ENCODE measurements around the gene ACTA2. TPM values are rescaled to one million over a fixed set of nuclear protein-coding genes. Genes with fewer than 3 reads are reported as not detected.

The ACTA2 gene
- total and polyA plus RNA-seq, 2 donors (not counting 1 experiment from before 2014, with no cell fraction given): 1.8 to 3.7 TPM

GRCh38 chr10:88992921-88993524 lies 40.5 kb upstream of the ACTA2 start:
- no peaks in the 10 kb centered on the region for H3K36me3 ChIP-seq (replicated peaks in 1 of 2; ENCODE audit: control extremely low read depth in 1 of 2, control insufficient read depth in 1 of 2, extremely low read depth in 1 of 2, insufficient read depth in 2 of 2, low read length in 1 of 2)
- ChIA-PET CTCF (interaction anchor here (0.6 to 6.1 kb wide), 7 partner anchors 37 to 224 kb away, joined by 3 to 76 read pairs (median 5); no protein-coding TSS in a partner anchor), POLR2A (interaction anchor here (0.6 to 1.2 kb wide), 2 partner anchors 36 to 215 kb away, joined by 3 to 4 read pairs; no protein-coding TSS in a partner anchor)
- H3K4me1 ChIP-seq (ENCODE audit: control insufficient read depth in 2 of 2, insufficient read depth in 2 of 2, low read length in 2 of 2): peaks cover 24 to 34% of the 10 kb centered on the region in 2 donors
- peaks cover 52% of the 10 kb centered on the region for H3K4me1 Mint-ChIP-seq
- peak overlapping the region; percentile 68 for H3K4me3 Mint-ChIP-seq
- no peak overlapping the region for H3K9ac ChIP-seq (ENCODE audit: low read length)
- intact Hi-C loops (cut with micrococcal nuclease): loop anchor here (5.0 to 10.0 kb wide), 3 partner anchors 34 to 712 kb away; partner anchors contain the start of gene KIF20B
- ATAC-seq (ENCODE audit: low read depth) (no peak), DNase-seq (no peak)
- H4K20me1 ChIP-seq (ENCODE audit: control insufficient read depth, insufficient read depth, low read length, poor library complexity, severe bottlenecking): no peaks in the 10 kb centered on the region
- no peaks in the 10 kb centered on the region for H3K27me3 Mint-ChIP-seq
- no peak for TF ChIP-seq EZH2 (IDR thresholded peaks at IDR 0.05; ENCODE audit: borderline replicate concordance, insufficient read depth, low read depth, low read length, poor library complexity, severe bottlenecking)
- no peak for TF ChIP-seq CTCF (IDR thresholded peaks at IDR 0.05)
- no peaks in the 10 kb centered on the region for H3K9me3 Mint-ChIP-seq (ENCODE audit: insufficient read depth)
- H3K9me3 ChIP-seq (ENCODE audit: control extremely low read depth in 1 of 3, control insufficient read depth in 2 of 3, insufficient read depth in 1 of 3, low read length in 2 of 3): peaks cover 0 to 3% (median 0%) of the 10 kb centered on the region in 3 donors
- H3K27me3 ChIP-seq (replicated peaks in 1 of 4; ENCODE audit: control extremely low read depth in 1 of 4, control insufficient read depth in 3 of 4, insufficient read depth in 4 of 4, low read length in 3 of 4): no peaks in the 10 kb centered on the region
- peak overlapping the region in 1 of 2 donors; percentile 12 for H3K27ac ChIP-seq (ENCODE audit: low read length in 2 of 2)
- no peak overlapping the region for H2AFZ ChIP-seq (ENCODE audit: insufficient read depth, low read depth, low read length, poor library complexity, severe bottlenecking)
- WGBS (ENCODE audit: insufficient coverage): 85% methylated on average over 2 of the region's 3 CpGs
- H3K4me3 ChIP-seq (ENCODE audit: control extremely low read depth in 1 of 5, extremely low read depth in 1 of 5, insufficient read depth in 1 of 5, low read depth in 2 of 5, low read length in 4 of 5): no peak overlapping the region
- H3K4me2 ChIP-seq (replicated peaks; ENCODE audit: low read depth, low read length, poor library complexity, severe bottlenecking): peak overlapping the region; percentile 32
- H3K27ac Mint-ChIP-seq: no peak overlapping the region
- H3K79me2 ChIP-seq (ENCODE audit: control insufficient read depth, insufficient read depth, low read length): peaks cover 18% of the 10 kb centered on the region

GRCh38 chr10:88991899-88992320 lies 39.3 kb upstream of the ACTA2 start:
- peaks cover 18% of the 10 kb centered on the region for H3K79me2 ChIP-seq (ENCODE audit: control insufficient read depth, insufficient read depth, low read length)
- POLR2A ChIA-PET: interaction anchor here (1.2 kb wide), 1 partner anchor 216 kb away, joined by 3 read pairs; no protein-coding TSS in a partner anchor

More at GRCh38 chr10:88991899-88992320, 39.3 kb upstream of the ACTA2 start:
- intact Hi-C loops (cut with micrococcal nuclease): loop anchor here (5.0 to 10.0 kb wide), 3 partner anchors 35 to 713 kb away; partner anchors contain the start of gene KIF20B
- ATAC-seq (ENCODE audit: low read depth) (no peak), DNase-seq (no peak)
- Histone ChIP-seq H2AFZ (ENCODE audit: insufficient read depth, low read depth, low read length, poor library complexity, severe bottlenecking) (peak overlapping the region; percentile 88), H3K36me3 (replicated peaks in 1 of 2; ENCODE audit: control extremely low read depth in 1 of 2, control insufficient read depth in 1 of 2, extremely low read depth in 1 of 2, insufficient read depth in 2 of 2, low read length in 1 of 2) (no peaks in the 10 kb centered on the region), H3K4me1 (ENCODE audit: control insufficient read depth in 2 of 2, insufficient read depth in 2 of 2, low read length in 2 of 2) (peaks cover 20 to 29% of the 10 kb centered on the region in 2 donors), H3K9ac (ENCODE audit: low read length) (peak overlapping the region; percentile 93), H3K4me3 (ENCODE audit: control extremely low read depth in 1 of 5, extremely low read depth in 1 of 5, insufficient read depth in 1 of 5, low read depth in 2 of 5, low read length in 4 of 5) (peak overlapping the region; percentile 73 to 95 (median 86)), H3K9me3 (ENCODE audit: control extremely low read depth in 1 of 3, control insufficient read depth in 2 of 3, insufficient read depth in 1 of 3, low read length in 2 of 3) (peaks cover 0 to 3% (median 1%) of the 10 kb centered on the region in 3 donors), H3K27ac (ENCODE audit: low read length in 2 of 2) (peak overlapping the region; percentile 63 to 80), H4K20me1 (ENCODE audit: control insufficient read depth, insufficient read depth, low read length, poor library complexity, severe bottlenecking) (no peaks in the 10 kb centered on the region), H3K27me3 (replicated peaks in 1 of 4; ENCODE audit: control extremely low read depth in 1 of 4, control insufficient read depth in 3 of 4, insufficient read depth in 4 of 4, low read length in 3 of 4) (no peaks in the 10 kb centered on the region), H3K4me2 (replicated peaks; ENCODE audit: low read depth, low read length, poor library complexity, severe bottlenecking) (peak overlapping the region; percentile 91)
- CTCF ChIA-PET: interaction anchor here (0.8 to 6.1 kb wide), 3 partner anchors 57 to 226 kb away, joined by 4 to 76 read pairs (median 9); no protein-coding TSS in a partner anchor
- H3K9me3 Mint-ChIP-seq (ENCODE audit: insufficient read depth): no peaks in the 10 kb centered on the region
- no CpG with 5 or more reads among the region's 6 CpGs for WGBS (ENCODE audit: insufficient coverage)
- no peak for TF ChIP-seq EZH2 (IDR thresholded peaks at IDR 0.05; ENCODE audit: borderline replicate concordance, insufficient read depth, low read depth, low read length, poor library complexity, severe bottlenecking)
- no peak for TF ChIP-seq CTCF (IDR thresholded peaks at IDR 0.05)
- H3K27ac Mint-ChIP-seq: peak overlapping the region; percentile 83
- peaks cover 50% of the 10 kb centered on the region for H3K4me1 Mint-ChIP-seq
- H3K4me3 Mint-ChIP-seq: peak overlapping the region; percentile 98
- H3K27me3 Mint-ChIP-seq: no peaks in the 10 kb centered on the region
